ENCODE measurements around the gene METTL2A.

DNA sequence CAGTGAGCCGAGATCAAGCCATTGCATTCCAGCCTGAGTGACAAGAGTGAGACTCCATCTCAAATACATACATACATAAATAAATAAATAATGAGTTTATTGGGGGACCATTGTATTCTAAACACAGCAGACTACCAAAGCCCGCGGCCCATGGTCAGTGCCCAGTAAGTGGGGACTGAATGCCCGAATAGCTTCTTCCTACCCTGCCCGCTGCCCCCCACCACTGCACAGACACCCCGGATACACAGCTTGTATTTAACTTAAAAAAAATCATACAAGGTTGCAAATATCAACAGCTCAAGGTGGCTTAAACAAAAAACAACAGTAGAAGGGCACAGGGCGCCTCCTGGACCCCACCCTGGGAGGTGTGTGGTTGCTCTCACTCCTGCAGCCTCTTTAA, 32.3 kb downstream of the METTL2A start:
- TF ChIP-seq, protein P1, sequence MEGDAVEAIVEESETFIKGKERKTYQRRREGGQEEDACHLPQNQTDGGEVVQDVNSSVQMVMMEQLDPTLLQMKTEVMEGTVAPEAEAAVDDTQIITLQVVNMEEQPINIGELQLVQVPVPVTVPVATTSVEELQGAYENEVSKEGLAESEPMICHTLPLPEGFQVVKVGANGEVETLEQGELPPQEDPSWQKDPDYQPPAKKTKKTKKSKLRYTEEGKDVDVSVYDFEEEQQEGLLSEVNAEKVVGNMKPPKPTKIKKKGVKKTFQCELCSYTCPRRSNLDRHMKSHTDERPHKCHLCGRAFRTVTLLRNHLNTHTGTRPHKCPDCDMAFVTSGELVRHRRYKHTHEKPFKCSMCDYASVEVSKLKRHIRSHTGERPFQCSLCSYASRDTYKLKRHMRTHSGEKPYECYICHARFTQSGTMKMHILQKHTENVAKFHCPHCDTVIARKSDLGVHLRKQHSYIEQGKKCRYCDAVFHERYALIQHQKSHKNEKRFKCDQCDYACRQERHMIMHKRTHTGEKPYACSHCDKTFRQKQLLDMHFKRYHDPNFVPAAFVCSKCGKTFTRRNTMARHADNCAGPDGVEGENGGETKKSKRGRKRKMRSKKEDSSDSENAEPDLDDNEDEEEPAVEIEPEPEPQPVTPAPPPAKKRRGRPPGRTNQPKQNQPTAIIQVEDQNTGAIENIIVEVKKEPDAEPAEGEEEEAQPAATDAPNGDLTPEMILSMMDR (IDR thresholded peaks at IDR 0.05 in 4 of 5, conservative IDR thresholded peaks at IDR 0.05 in 1 of 5): no peak
- no peak for TF ChIP-seq POLR2A (IDR thresholded peaks at IDR 0.05)

Data from gastrocnemius medialis (tissue), 4 donors.